ENCODE results near the gene RNU1-2. TPM values are rescaled to one million over a fixed set of nuclear protein-coding genes. Genes with fewer than 3 reads are reported as not detected.
"Not testable (repeated sequence)": the region's sequence is repeated elsewhere in the genome, so short reads cannot be mapped to it uniquely, and the experiment has no call there.

Gene RNU1-2
- total and polyA plus RNA-seq, 2 of the 4 experiments (the other 2 are of a cell fraction) = under 0.01 TPM; not detected in 1

- H3K4me2 ChIP-seq (ENCODE audit: low read depth, low read length); H3K9ac ChIP-seq (ENCODE audit: low read depth, low read length); ATAC-seq (ENCODE audit: low read depth); H3K14ac ChIP-seq (replicated peaks; ENCODE audit: low read depth, low read length); H2BK20ac ChIP-seq (ENCODE audit: low read depth, low read length); H3K4me3 ChIP-seq (ENCODE audit: insufficient read depth, low read depth, low read length); H3K56ac ChIP-seq (ENCODE audit: extremely low read depth, insufficient read depth, low read length); H2BK5ac ChIP-seq (ENCODE audit: low read depth, low read length, poor library complexity, severe bottlenecking); H3K27ac ChIP-seq (ENCODE audit: insufficient read depth, low read length); BruUV-seq (replicated peaks); dilution Hi-C loops (cut with HindIII; ENCODE audit: low sequenced_read_pairs, unreplicated experiment); intact Hi-C loops (cut with micrococcal nuclease); H2AK9ac ChIP-seq (replicated peaks; ENCODE audit: low read depth, low read length, poor library complexity); H3K9me3 ChIP-seq (ENCODE audit: control insufficient read depth, insufficient read depth, low read length); H4K91ac ChIP-seq (ENCODE audit: insufficient read depth, low read depth, low read length); H3K27me3 ChIP-seq (ENCODE audit: control insufficient read depth, insufficient read depth, low read length); H3K4ac ChIP-seq (ENCODE audit: low read depth, low read length); POLR2A ChIA-PET (ENCODE audit: unreplicated experiment); H2BK15ac ChIP-seq (ENCODE audit: low read depth, low read length); H2BK120ac ChIP-seq (ENCODE audit: low read depth, low read length); DNase-seq; H2AK5ac ChIP-seq (ENCODE audit: low read depth, low read length); H2AFZ ChIP-seq (replicated peaks; ENCODE audit: low read length, poor library complexity); H3K79me1 ChIP-seq (ENCODE audit: low read depth in 1 of 2, low read length in 2 of 2); H3K18ac ChIP-seq (ENCODE audit: low read depth, low read length); H3K23ac ChIP-seq (ENCODE audit: low read depth, low read length); in situ Hi-C loops (cut with MboI; ENCODE audit: low sequenced_read_pairs); H4K8ac ChIP-seq (ENCODE audit: low read depth in 2 of 2, low read length in 2 of 2); H3K4me1 ChIP-seq (ENCODE audit: control insufficient read depth, insufficient read depth, low read length); H3K36me3 ChIP-seq (ENCODE audit: control insufficient read depth, insufficient read depth, low read length); H4K5ac ChIP-seq (ENCODE audit: low read depth, low read length); H3K9me1 ChIP-seq (ENCODE audit: insufficient read depth, low read length): not testable (repeated sequence)
- WGBS, 2 experiments (ENCODE audit: extremely low coverage in 2 of 2, insufficient read length in 1 of 2) = 60% methylated on average over 1 of the region's 4 CpGs; no CpG with 5 or more reads in 1 of the 2 experiments
- H4K20me1 ChIP-seq (ENCODE audit: insufficient read depth, low read length) = peaks cover 11% of the 10 kb centered on the region
- CTCF ChIA-PET = interaction anchor here (0.6 kb wide), 1 partner anchor 194 kb away, joined by 3 read pairs; no protein-coding TSS in a partner anchor
Observed at GRCh38 chr1:16893796-16894195, 2.0 kb upstream of the RNU1-2 start.

DNA sequence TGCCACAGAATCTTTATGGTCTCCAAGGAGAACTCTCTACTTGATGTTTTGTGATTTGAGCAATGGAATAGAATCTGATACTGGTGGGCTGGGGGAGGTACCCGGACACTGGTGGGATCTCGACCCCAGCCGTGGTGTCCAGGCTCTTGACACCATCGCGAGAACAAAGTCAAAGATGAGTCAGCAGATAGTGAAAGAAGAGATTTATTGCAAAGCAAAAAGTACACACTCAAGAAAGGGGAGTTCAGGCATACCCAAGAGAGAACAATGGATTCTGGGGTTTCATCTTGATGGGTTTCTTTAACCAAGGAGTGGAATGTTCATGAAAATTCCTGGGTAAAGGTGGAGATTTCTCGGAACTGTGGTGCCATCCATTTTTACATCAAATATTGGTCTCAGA lies 1.4 kb upstream of the RNU1-2 start:
- dilution Hi-C loops (cut with HindIII; ENCODE audit: low sequenced_read_pairs, unreplicated experiment); intact Hi-C loops (cut with micrococcal nuclease); H3K27me3 ChIP-seq (ENCODE audit: control insufficient read depth, insufficient read depth, low read length); H3K9me1 ChIP-seq (ENCODE audit: insufficient read depth, low read length); H3K4me2 ChIP-seq (ENCODE audit: low read depth, low read length); H4K5ac ChIP-seq (ENCODE audit: low read depth, low read length); H2AK5ac ChIP-seq (ENCODE audit: low read depth, low read length); H3K9ac ChIP-seq (ENCODE audit: low read depth, low read length); CTCF ChIA-PET; ATAC-seq (ENCODE audit: low read depth); H3K4me3 ChIP-seq (ENCODE audit: insufficient read depth, low read depth, low read length); BruUV-seq (replicated peaks); H3K36me3 ChIP-seq (ENCODE audit: control insufficient read depth, insufficient read depth, low read length); H2BK120ac ChIP-seq (ENCODE audit: low read depth, low read length); H2BK20ac ChIP-seq (ENCODE audit: low read depth, low read length); H2BK15ac ChIP-seq (ENCODE audit: low read depth, low read length); H2BK5ac ChIP-seq (ENCODE audit: low read depth, low read length, poor library complexity, severe bottlenecking); H3K27ac ChIP-seq (ENCODE audit: insufficient read depth, low read length); H3K9me3 ChIP-seq (ENCODE audit: control insufficient read depth, insufficient read depth, low read length); H4K91ac ChIP-seq (ENCODE audit: insufficient read depth, low read depth, low read length); H3K23ac ChIP-seq (ENCODE audit: low read depth, low read length); POLR2A ChIA-PET (ENCODE audit: unreplicated experiment); H3K4me1 ChIP-seq (ENCODE audit: control insufficient read depth, insufficient read depth, low read length); DNase-seq; in situ Hi-C loops (cut with MboI; ENCODE audit: low sequenced_read_pairs); H3K56ac ChIP-seq (ENCODE audit: extremely low read depth, insufficient read depth, low read length); H3K79me1 ChIP-seq (ENCODE audit: low read depth in 1 of 2, low read length in 2 of 2); H3K18ac ChIP-seq (ENCODE audit: low read depth, low read length); H2AFZ ChIP-seq (replicated peaks; ENCODE audit: low read length, poor library complexity); H4K8ac ChIP-seq (ENCODE audit: low read depth in 2 of 2, low read length in 2 of 2); H3K14ac ChIP-seq (replicated peaks; ENCODE audit: low read depth, low read length); H3K4ac ChIP-seq (ENCODE audit: low read depth, low read length); H2AK9ac ChIP-seq (replicated peaks; ENCODE audit: low read depth, low read length, poor library complexity): not testable (repeated sequence)
- H4K20me1 ChIP-seq (ENCODE audit: insufficient read depth, low read length) = peaks cover 11% of the 10 kb centered on the region
- 80% methylated on average over 1 of the region's 6 CpGs; no CpG with 5 or more reads in 1 of the 2 experiments for WGBS, 2 experiments (ENCODE audit: extremely low coverage in 2 of 2, insufficient read length in 1 of 2)
